ENCODE data around the gene HRH2.

DNA sequence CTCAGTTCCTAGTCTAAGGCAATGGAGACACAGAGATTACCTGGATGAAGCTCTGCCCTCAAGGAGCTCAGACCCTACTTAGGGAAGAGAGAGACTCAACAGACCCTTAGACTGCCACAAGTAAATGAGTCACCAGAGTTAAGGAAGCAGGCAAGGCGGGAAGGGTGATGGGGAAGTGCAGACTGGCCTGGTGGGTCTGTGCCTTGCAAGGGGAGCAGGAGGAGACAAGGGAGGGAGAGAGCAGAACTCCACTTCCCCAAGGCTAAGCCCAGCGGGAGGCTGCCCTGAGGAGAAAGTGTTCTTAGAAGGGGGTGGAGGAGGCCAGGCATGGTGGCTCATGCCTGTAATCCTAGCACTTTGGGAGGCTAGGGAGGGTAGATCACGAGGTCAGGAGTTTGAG lies 83.7 kb downstream of the HRH2 start:
- TF ChIP-seq TEAD4 (CRISPR knock-in tag; IDR thresholded peaks at IDR 0.05), result no peak
- TF ChIP-seq TCF7 (CRISPR knock-in tag; IDR thresholded peaks at IDR 0.05; ENCODE audit: low read depth), result no peak
- no peak for TF ChIP-seq MLX (CRISPR knock-in tag; IDR thresholded peaks at IDR 0.05)
- TF ChIP-seq CTCF (IDR thresholded peaks at IDR 0.05), result no peak
- TF ChIP-seq MYBL2 (CRISPR knock-in tag; IDR thresholded peaks at IDR 0.05), result no peak
- TF ChIP-seq AFF4 (CRISPR knock-in tag; IDR thresholded peaks at IDR 0.05; ENCODE audit: borderline replicate concordance), result no peak
- TF ChIP-seq, protein P1, sequence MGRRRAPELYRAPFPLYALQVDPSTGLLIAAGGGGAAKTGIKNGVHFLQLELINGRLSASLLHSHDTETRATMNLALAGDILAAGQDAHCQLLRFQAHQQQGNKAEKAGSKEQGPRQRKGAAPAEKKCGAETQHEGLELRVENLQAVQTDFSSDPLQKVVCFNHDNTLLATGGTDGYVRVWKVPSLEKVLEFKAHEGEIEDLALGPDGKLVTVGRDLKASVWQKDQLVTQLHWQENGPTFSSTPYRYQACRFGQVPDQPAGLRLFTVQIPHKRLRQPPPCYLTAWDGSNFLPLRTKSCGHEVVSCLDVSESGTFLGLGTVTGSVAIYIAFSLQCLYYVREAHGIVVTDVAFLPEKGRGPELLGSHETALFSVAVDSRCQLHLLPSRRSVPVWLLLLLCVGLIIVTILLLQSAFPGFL (CRISPR knock-in tag; IDR thresholded peaks at IDR 0.05; ENCODE audit: borderline replicate concordance), result no peak
- TF ChIP-seq ELF4 (CRISPR knock-in tag; IDR thresholded peaks at IDR 0.05; ENCODE audit: low read depth), result no peak
- TF ChIP-seq SP1 (CRISPR knock-in tag; conservative IDR thresholded peaks at IDR 0.05), result no peak
- no peak for TF ChIP-seq SOX15 (CRISPR knock-in tag; IDR thresholded peaks at IDR 0.05)
- TF ChIP-seq, protein P2, sequence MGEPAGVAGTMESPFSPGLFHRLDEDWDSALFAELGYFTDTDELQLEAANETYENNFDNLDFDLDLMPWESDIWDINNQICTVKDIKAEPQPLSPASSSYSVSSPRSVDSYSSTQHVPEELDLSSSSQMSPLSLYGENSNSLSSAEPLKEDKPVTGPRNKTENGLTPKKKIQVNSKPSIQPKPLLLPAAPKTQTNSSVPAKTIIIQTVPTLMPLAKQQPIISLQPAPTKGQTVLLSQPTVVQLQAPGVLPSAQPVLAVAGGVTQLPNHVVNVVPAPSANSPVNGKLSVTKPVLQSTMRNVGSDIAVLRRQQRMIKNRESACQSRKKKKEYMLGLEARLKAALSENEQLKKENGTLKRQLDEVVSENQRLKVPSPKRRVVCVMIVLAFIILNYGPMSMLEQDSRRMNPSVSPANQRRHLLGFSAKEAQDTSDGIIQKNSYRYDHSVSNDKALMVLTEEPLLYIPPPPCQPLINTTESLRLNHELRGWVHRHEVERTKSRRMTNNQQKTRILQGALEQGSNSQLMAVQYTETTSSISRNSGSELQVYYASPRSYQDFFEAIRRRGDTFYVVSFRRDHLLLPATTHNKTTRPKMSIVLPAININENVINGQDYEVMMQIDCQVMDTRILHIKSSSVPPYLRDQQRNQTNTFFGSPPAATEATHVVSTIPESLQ (CRISPR knock-in tag; IDR thresholded peaks at IDR 0.05), result no peak
- no peak for TF ChIP-seq FOXP1 (CRISPR knock-in tag; IDR thresholded peaks at IDR 0.05; ENCODE audit: borderline replicate concordance)
- TF ChIP-seq ATF3 (CRISPR knock-in tag; conservative IDR thresholded peaks at IDR 0.05), result no peak

Measured in WTC11 (cell line).